ENCODE results near the gene SSTR4. TPM values are rescaled to one million over a fixed set of nuclear protein-coding genes. Genes with fewer than 3 reads are reported as not detected.

The SSTR4 gene
- total and polyA plus RNA-seq, 9 of the 15 experiments (the other 6 are each of a cell fraction or from before 2014, with no cell fraction given), result not detected

DNA sequence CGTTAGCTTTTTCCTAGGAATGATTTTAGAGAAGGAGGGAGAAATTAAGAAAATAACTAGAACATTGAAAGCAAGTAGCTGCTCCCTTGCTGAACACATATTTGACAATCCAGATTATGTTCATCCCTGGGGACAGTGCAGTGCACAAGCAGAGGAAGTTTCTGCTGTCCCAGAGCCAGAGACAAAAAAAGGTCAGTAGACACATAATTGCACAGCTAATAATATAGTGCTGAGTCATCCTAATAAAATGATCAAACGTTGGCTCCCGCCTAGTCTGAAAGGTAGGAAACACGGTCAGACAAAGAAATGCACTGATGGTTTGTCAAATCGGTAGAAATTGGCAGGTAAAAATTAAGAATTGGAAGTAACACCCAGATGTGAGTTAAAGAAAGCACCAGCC, 21.7 kb upstream of the SSTR4 start:
- WGBS (ENCODE audit: insufficient coverage, low coverage, missing lambda C conversion rate), result 3% methylated on average over 5 of the region's 5 CpGs
- TF ChIP-seq SRSF3 (IDR thresholded peaks at IDR 0.05; ENCODE audit: insufficient read depth, low read length) (no peak), ZNF644 (tag; IDR thresholded peaks at IDR 0.05; ENCODE audit: low read depth) (no peak), KLF1 (tag; IDR thresholded peaks at IDR 0.05) (no peak), CHD4 (IDR thresholded peaks at IDR 0.05; ENCODE audit: insufficient read depth, insufficient replicate concordance, low read depth, low read length, poor library complexity, severe bottlenecking) (no peak), ZNF316 (IDR thresholded peaks at IDR 0.05) (peak; percentile 62), MCM3 (IDR thresholded peaks at IDR 0.05) (no peak), ILF3 (IDR thresholded peaks at IDR 0.05; ENCODE audit: borderline replicate concordance) (no peak), TAF9B (IDR thresholded peaks at IDR 0.05; ENCODE audit: partially characterized antibody) (no peak), ZBTB17 (CRISPR knock-in tag; IDR thresholded peaks at IDR 0.05) (no peak), U2AF2 (optimal IDR thresholded peaks at IDR 0.05; ENCODE audit: low read depth, low read length) (no peak), CBFA2T3 (IDR thresholded peaks at IDR 0.05) (no peak), MAFG (tag; conservative IDR thresholded peaks at IDR 0.05) (peak; percentile 76), NR2F6 (CRISPR knock-in tag; IDR thresholded peaks at IDR 0.05) (no peak), NFE2 (IDR thresholded peaks at IDR 0.05; ENCODE audit: low read depth) (0 out of 2 replicates have a peak, but pooled peaks have one; percentile 22), MAFF (IDR thresholded peaks at IDR 0.05; ENCODE audit: low read length) (peak; percentile 54)
- TF ChIP-seq, protein P1, sequence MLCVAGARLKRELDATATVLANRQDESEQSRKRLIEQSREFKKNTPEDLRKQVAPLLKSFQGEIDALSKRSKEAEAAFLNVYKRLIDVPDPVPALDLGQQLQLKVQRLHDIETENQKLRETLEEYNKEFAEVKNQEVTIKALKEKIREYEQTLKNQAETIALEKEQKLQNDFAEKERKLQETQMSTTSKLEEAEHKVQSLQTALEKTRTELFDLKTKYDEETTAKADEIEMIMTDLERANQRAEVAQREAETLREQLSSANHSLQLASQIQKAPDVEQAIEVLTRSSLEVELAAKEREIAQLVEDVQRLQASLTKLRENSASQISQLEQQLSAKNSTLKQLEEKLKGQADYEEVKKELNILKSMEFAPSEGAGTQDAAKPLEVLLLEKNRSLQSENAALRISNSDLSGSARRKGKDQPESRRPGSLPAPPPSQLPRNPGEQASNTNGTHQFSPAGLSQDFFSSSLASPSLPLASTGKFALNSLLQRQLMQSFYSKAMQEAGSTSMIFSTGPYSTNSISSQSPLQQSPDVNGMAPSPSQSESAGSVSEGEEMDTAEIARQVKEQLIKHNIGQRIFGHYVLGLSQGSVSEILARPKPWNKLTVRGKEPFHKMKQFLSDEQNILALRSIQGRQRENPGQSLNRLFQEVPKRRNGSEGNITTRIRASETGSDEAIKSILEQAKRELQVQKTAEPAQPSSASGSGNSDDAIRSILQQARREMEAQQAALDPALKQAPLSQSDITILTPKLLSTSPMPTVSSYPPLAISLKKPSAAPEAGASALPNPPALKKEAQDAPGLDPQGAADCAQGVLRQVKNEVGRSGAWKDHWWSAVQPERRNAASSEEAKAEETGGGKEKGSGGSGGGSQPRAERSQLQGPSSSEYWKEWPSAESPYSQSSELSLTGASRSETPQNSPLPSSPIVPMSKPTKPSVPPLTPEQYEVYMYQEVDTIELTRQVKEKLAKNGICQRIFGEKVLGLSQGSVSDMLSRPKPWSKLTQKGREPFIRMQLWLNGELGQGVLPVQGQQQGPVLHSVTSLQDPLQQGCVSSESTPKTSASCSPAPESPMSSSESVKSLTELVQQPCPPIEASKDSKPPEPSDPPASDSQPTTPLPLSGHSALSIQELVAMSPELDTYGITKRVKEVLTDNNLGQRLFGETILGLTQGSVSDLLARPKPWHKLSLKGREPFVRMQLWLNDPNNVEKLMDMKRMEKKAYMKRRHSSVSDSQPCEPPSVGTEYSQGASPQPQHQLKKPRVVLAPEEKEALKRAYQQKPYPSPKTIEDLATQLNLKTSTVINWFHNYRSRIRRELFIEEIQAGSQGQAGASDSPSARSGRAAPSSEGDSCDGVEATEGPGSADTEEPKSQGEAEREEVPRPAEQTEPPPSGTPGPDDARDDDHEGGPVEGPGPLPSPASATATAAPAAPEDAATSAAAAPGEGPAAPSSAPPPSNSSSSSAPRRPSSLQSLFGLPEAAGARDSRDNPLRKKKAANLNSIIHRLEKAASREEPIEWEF (CRISPR knock-in tag; IDR thresholded peaks at IDR 0.05), result no peak
- TF ChIP-seq, protein P2, sequence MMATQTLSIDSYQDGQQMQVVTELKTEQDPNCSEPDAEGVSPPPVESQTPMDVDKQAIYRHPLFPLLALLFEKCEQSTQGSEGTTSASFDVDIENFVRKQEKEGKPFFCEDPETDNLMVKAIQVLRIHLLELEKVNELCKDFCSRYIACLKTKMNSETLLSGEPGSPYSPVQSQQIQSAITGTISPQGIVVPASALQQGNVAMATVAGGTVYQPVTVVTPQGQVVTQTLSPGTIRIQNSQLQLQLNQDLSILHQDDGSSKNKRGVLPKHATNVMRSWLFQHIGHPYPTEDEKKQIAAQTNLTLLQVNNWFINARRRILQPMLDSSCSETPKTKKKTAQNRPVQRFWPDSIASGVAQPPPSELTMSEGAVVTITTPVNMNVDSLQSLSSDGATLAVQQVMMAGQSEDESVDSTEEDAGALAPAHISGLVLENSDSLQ (IDR thresholded peaks at IDR 0.05), result no peak
- TF ChIP-seq, protein P3, sequence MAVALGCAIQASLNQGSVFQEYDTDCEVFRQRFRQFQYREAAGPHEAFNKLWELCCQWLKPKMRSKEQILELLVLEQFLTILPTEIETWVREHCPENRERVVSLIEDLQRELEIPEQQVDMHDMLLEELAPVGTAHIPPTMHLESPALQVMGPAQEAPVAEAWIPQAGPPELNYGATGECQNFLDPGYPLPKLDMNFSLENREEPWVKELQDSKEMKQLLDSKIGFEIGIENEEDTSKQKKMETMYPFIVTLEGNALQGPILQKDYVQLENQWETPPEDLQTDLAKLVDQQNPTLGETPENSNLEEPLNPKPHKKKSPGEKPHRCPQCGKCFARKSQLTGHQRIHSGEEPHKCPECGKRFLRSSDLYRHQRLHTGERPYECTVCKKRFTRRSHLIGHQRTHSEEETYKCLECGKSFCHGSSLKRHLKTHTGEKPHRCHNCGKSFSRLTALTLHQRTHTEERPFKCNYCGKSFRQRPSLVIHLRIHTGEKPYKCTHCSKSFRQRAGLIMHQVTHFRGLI (CRISPR knock-in tag; IDR thresholded peaks at IDR 0.05), result no peak

More for the DNA sequence above, 21.7 kb upstream of the SSTR4 start:
- in situ Hi-C loops (cut with MboI) (no loop called here), intact Hi-C loops (cut with micrococcal nuclease) (no loop called here)
- H3K36me3 ChIP-seq (ENCODE audit: control insufficient read depth, insufficient read depth, low read length), result no peaks in the 10 kb centered on the region
- no peaks in the 10 kb centered on the region for H3K9me3 ChIP-seq (replicated peaks; ENCODE audit: control insufficient read depth, insufficient read depth, low read depth, low read length)
- no peaks in the 10 kb centered on the region; a peak in 2 of 5 replicates for H3K4me1 ChIP-seq (replicated peaks in 1 of 2; ENCODE audit: control insufficient read depth in 2 of 2, insufficient read depth in 2 of 2, low read length in 2 of 2)
- no peak overlapping the region for H3K27ac ChIP-seq (ENCODE audit: extremely low read depth, low read depth, low read length)
- no peak overlapping the region for H3K9ac ChIP-seq (ENCODE audit: insufficient read depth in 1 of 2, low read depth in 2 of 2, low read length in 2 of 2)
- ChIA-PET POLR2A (interaction anchor here (0.7 kb wide), 1 partner anchor 359 kb away, joined by 3 read pairs; no protein-coding TSS in a partner anchor), CTCF (ENCODE audit: low intra/inter-chr PET ratio) (no interaction called here)
- no peaks in the 10 kb centered on the region for H3K79me2 ChIP-seq (ENCODE audit: control insufficient read depth, insufficient read depth, low read length)
- no TSS peak for BruUV-seq (replicated peaks)
- no peaks in the 10 kb centered on the region; the same call in 1 of the 2 replicates for H4K20me1 ChIP-seq (replicated peaks; ENCODE audit: control insufficient read depth, insufficient read depth, low read length)
- ATAC-seq (no peak), DNase-seq (ENCODE audit: extremely low read depth in 1 of 4, low spot score in 3 of 4) (no peak), FAIRE-seq (no peak)
- H3K4me3 ChIP-seq, result no peak overlapping the region
- no peaks in the 10 kb centered on the region for H3K9me1 ChIP-seq (ENCODE audit: control insufficient read depth, insufficient read depth, low read length)
- no peak overlapping the region for H2AFZ ChIP-seq (ENCODE audit: low read depth, low read length)
- no peaks in the 10 kb centered on the region; a peak in 1 of 5 replicates for H3K27me3 ChIP-seq (ENCODE audit: control insufficient read depth in 2 of 2, insufficient read depth in 2 of 2, low read length in 2 of 2)
- no peak overlapping the region for H3K4me2 ChIP-seq (ENCODE audit: insufficient read depth, low read length)
